Measurements from ENCODE around the gene RXRB. TPM values are rescaled to one million over a fixed set of nuclear protein-coding genes. Genes with fewer than 3 reads are reported as not detected.

RXRB gene
- total and polyA plus RNA-seq, 2 of the 8 experiments (the other 6 are each of a cell fraction or from before 2014, with no cell fraction given) = 13.0 to 18.1 TPM

- Histone ChIP-seq H3K79me1 (ENCODE audit: low read depth, low read length) (peaks cover 16% of the 10 kb centered on the region), H4K91ac (replicated peaks; ENCODE audit: insufficient read length, low read length) (peak overlapping the region; percentile 60), H2BK120ac (replicated peaks; ENCODE audit: low read depth, low read length) (no peak overlapping the region), H3K23ac (ENCODE audit: insufficient read length) (no peak overlapping the region), H3K4me3 (ENCODE audit: extremely low read depth in 1 of 4, insufficient read depth in 2 of 4, low read depth in 3 of 4, low read length in 4 of 4) (peak overlapping the region; percentile 87 to 89 (median 88)), H2BK12ac (ENCODE audit: low read depth, low read length) (no peak overlapping the region; the same call in 1 of the 2 replicates), H3K14ac (ENCODE audit: insufficient read length) (no peak overlapping the region), H3K56ac (replicated peaks; ENCODE audit: insufficient read length, low read depth, low read length) (peak overlapping the region; percentile 85), H3K18ac (ENCODE audit: extremely low read depth, low read length) (peak overlapping the region; percentile 44; the same call in 1 of the 2 replicates), H3K9ac (replicated peaks in 1 of 4; ENCODE audit: extremely low read depth in 1 of 4, low read depth in 3 of 4, low read length in 3 of 4) (peak overlapping the region; percentile 81 to 97 (median 90)), H4K8ac (ENCODE audit: extremely low read depth, insufficient read depth, low read length) (0 out of 2 replicates have a peak overlapping the region, but pooled peaks have one; percentile 0), H4K20me1 (replicated peaks in 1 of 2; ENCODE audit: control insufficient read depth in 1 of 2, insufficient read depth in 2 of 2, low read length in 2 of 2) (peaks cover 5 to 21% of the 10 kb centered on the region in 2 experiments), H2AFZ (ENCODE audit: low read length) (no peak overlapping the region), H3K4me2 (ENCODE audit: insufficient read depth in 1 of 2, low read depth in 2 of 2, low read length in 2 of 2) (peak overlapping the region; percentile 96 to 99), H4K5ac (ENCODE audit: insufficient read length, low read depth, low read length) (peak overlapping the region; percentile 68), H3K79me2 (ENCODE audit: control insufficient read depth in 1 of 2, insufficient read depth in 2 of 2, low read length in 2 of 2) (peaks cover 3 to 22% of the 10 kb centered on the region in 2 experiments; a peak in 3 of 4 replicates), H2BK15ac (ENCODE audit: low read length) (no peak overlapping the region), H3K27me3 (replicated peaks in 1 of 4; ENCODE audit: control insufficient read depth in 3 of 4, extremely low read depth in 1 of 4, insufficient read depth in 3 of 4, low read length in 3 of 4) (peaks cover under 1 to 11% (median 8%) of the 10 kb centered on the region in 4 experiments; a peak in 6 of 7 replicates), H3K27ac (ENCODE audit: low read depth, low read length) (peak overlapping the region; percentile 93), H2BK20ac (ENCODE audit: low read length) (no peak overlapping the region), H3K36me3 (ENCODE audit: control insufficient read depth in 2 of 4, insufficient read depth in 4 of 4, low read length in 3 of 4) (peaks cover 7 to 23% (median 14%) of the 10 kb centered on the region in 4 experiments), H2BK5ac (ENCODE audit: low read depth, low read length) (peak overlapping the region; percentile 96), H3K4ac (replicated peaks; ENCODE audit: insufficient read length, low read depth, low read length) (no peak overlapping the region), H3K23me2 (ENCODE audit: low read depth, low read length) (peaks cover 20% of the 10 kb centered on the region), H2AK5ac (ENCODE audit: low read depth, low read length) (peak overlapping the region; percentile 97), H3K4me1 (replicated peaks in 1 of 4; ENCODE audit: control insufficient read depth in 3 of 4, insufficient read depth in 4 of 4, low read length in 3 of 4) (peaks cover 9 to 33% (median 13%) of the 10 kb centered on the region in 4 experiments), H3K9me3 (ENCODE audit: insufficient read depth in 2 of 2, low read depth in 1 of 2, low read length in 1 of 2) (no peaks in the 10 kb centered on the region)
- 12% methylated on average over 14 of the region's 14 CpGs; no CpG with 5 or more reads in 1 of the 2 experiments for WGBS, 2 experiments (ENCODE audit: extremely low coverage in 1 of 2, insufficient coverage in 1 of 2, insufficient read length in 1 of 2, insufficient replicate concordance in 2 of 2, low coverage in 1 of 2, low lambda C conversion rate in 2 of 2, missing lambda C conversion rate in 1 of 2)
- FAIRE-seq (no peak), DNase-seq (ENCODE audit: low read depth in 1 of 2, low spot score in 2 of 2) (no peak)
- no peak for TF ChIP-seq GTF2F1 (IDR thresholded peaks at IDR 0.05; ENCODE audit: borderline replicate concordance, low read depth, low read length)
- TF ChIP-seq CHD1 (IDR thresholded peaks at IDR 0.05; ENCODE audit: low read depth, low read length) = no peak
- TF ChIP-seq SIN3A (conservative IDR thresholded peaks at IDR 0.05 in 1 of 2, IDR thresholded peaks at IDR 0.05 in 1 of 2; ENCODE audit: low read depth in 1 of 2, low read length in 2 of 2) = no peak
- no peak for TF ChIP-seq CBX8 (IDR thresholded peaks at IDR 0.05; ENCODE audit: borderline replicate concordance, low read depth, low read length)
- TF ChIP-seq ZNF274 (IDR thresholded peaks at IDR 0.05; ENCODE audit: borderline replicate concordance, extremely low read depth, low read length) = no peak
- ChIA-PET POLR2A (ENCODE audit: partially characterized antibody) (interaction anchor here (0.6 kb wide), 1 partner anchor 47 kb away, joined by 3 read pairs; no protein-coding TSS in a partner anchor), CTCF (ENCODE audit: partially characterized antibody) (no interaction called here)
Observed at GRCh38 chr6:33201147-33201545, 681 bp upstream of the RXRB start.

Measured in H1 (cell line).